Esophagus muscularis mucosa (tissue), 3 donors: ENCODE results near the gene PPP1R14B.

ENCODE experiments used
- CTCF ChIP-seq, 3 experiments: fragments of 200-600 bp in 2 of 3; fragments of 450-650 bp in 1 of 3; sonication (generic) in 2 of 3; IDR thresholded peaks; one replicate each; pipeline ENCODE4 v1.5.1; 2017 to 2019; ENCODE audit warnings: antibody characterized with exemption in 3 of 3, mild to moderate bottlenecking in 2 of 3, moderate library complexity in 1 of 3
- EP300 ChIP-seq: sonication (generic); formaldehyde crosslinking; IDR thresholded peaks from one replicate; pipeline ENCODE4 v1.6.1; 2017; ENCODE audit warnings: antibody characterized with exemption

GRCh38 chr11:64262271-64263002, 15.7 kb upstream of the PPP1R14B start:
- no peak for TF ChIP-seq CTCF (IDR thresholded peaks at IDR 0.05)
- TF ChIP-seq EP300 = no peak
